GM12875 (cell line): Measurements from ENCODE around the gene RXRA.

Source experiments
- H3K4me3 ChIP-seq: one replicate; pipeline ENCODE4 v1.5.1; 2011; ENCODE audit warnings: low read depth, low read length, control low read depth
- CTCF ChIP-seq: IDR thresholded peaks from 2 replicates; pipeline ENCODE4 v1.5.1; 2011; ENCODE audit warnings: low read depth, mild to moderate bottlenecking, control low read depth, inconsistent platforms, low read length, moderate library complexity, borderline replicate concordance; ENCODE audit not compliant: insufficient read depth

Gene RXRA

GRCh38 chr9:134298000-134298399 lies 28.3 kb upstream of the RXRA start:
- TF ChIP-seq CTCF, result no peak
- no peak overlapping the region for H3K4me3 ChIP-seq

GRCh38 chr9:134299068-134299467 lies 27.2 kb upstream of the RXRA start:
- H3K4me3 ChIP-seq, result no peak overlapping the region
- no peak for TF ChIP-seq CTCF

- no peak overlapping the region for H3K4me3 ChIP-seq
- TF ChIP-seq CTCF, result no peak
Measured at GRCh38 chr9:134299883-134300282, 26.4 kb upstream of the RXRA start.

GRCh38 chr9:134301387-134302129 lies 24.7 kb upstream of the RXRA start:
- no peak for TF ChIP-seq CTCF
- H3K4me3 ChIP-seq, result no peak overlapping the region

- no peak overlapping the region for H3K4me3 ChIP-seq
- no peak for TF ChIP-seq CTCF
Measured at GRCh38 chr9:134302130-134302817, 24.0 kb upstream of the RXRA start.

- H3K4me3 ChIP-seq, result no peak overlapping the region
- no peak for TF ChIP-seq CTCF
Measured at GRCh38 chr9:134303601-134304000, 22.7 kb upstream of the RXRA start.

GRCh38 chr9:134304261-134304660 lies 22.0 kb upstream of the RXRA start:
- H3K4me3 ChIP-seq, result no peak overlapping the region
- no peak for TF ChIP-seq CTCF
